HG02981 (cell line): ENCODE results near the gene IQSEC1.

Experiments used
- ATAC-seq: cut with Tn5 transposase; IDR thresholded peaks from one replicate; pipeline ENCODE4 v1.9.1; 2021; ENCODE audit warnings: mild to moderate bottlenecking, moderate library complexity; ENCODE audit not compliant: unreplicated experiment

IQSEC1 gene

DNA sequence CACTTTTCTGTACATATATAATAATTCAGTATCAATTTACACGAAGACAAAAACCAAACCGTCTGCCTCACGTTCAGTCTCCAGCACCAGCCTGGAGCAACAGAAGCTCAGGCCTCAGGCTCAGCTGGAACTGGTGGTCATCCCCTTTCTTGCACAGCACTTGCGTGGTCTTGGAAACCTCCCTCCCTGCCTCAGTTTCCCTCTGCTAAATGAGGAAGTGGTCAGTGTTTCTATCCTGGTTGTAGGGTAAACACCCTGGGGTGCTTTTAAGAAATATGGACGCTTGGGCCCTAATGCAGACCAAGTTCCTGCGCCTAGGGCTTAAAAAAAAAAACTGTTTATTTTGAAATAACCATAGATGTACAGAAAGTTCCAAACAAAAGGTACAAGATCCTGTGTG, 21.6 kb downstream of the IQSEC1 start:
- ATAC-seq, result no peak

DNA sequence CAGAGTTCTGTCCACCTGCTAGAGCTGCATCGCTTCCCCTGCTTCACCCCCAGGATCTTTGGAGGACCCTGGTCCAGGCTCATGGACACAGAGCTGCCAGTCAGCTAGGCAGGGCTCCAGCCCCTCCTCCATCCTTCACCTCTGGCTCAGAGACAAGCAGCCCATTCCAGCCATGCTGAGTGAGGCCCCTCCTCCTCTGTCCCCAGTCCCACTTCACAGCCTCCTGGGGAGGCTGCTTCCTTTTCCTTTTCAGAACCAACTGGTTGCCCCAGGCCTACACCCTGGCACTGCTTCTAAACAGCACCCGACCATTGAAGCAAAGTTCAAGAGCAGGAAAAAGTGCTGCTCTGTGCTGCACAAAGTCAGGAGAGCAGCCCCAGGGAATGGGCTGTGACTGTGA, 22.2 kb downstream of the IQSEC1 start:
- no peak for ATAC-seq

DNA sequence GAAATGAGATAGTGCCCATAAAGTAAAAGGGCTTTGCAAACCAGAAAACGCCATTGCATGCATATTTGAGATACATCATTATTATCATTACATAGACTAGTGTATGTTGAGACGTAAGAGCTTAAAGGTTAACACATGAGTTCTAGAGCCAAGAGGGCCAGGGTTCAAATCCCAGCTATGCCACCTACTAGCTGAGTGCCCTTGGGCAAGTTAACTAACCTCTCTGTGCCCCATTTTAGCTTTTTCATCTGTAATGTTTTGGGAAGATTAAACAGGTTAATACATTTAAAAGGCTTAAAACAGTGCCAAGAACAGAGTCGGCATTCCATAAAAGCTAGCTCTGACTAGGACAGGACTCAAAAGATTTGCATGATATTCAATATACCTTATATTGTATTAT, 22.8 kb downstream of the IQSEC1 start:
- no peak for ATAC-seq

DNA sequence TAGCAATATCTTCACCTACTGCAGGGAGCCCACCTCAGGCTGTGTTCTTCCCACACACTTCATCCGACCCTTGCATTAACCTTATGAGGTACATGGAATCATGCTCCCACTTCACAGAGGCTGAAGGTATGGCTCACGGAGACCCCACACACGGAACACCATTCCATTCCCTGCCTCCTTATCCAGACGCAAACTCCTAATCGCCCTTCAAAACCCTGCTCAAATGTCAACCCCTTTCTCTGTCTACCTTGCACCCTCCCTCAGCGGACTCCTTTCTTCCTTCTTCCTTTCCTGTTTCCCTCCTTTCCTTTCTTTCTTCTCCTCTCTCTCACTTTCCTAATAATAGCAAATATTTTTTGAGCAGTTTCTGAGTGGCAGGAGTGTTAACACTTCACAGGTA, 23.8 kb downstream of the IQSEC1 start:
- no peak for ATAC-seq

DNA sequence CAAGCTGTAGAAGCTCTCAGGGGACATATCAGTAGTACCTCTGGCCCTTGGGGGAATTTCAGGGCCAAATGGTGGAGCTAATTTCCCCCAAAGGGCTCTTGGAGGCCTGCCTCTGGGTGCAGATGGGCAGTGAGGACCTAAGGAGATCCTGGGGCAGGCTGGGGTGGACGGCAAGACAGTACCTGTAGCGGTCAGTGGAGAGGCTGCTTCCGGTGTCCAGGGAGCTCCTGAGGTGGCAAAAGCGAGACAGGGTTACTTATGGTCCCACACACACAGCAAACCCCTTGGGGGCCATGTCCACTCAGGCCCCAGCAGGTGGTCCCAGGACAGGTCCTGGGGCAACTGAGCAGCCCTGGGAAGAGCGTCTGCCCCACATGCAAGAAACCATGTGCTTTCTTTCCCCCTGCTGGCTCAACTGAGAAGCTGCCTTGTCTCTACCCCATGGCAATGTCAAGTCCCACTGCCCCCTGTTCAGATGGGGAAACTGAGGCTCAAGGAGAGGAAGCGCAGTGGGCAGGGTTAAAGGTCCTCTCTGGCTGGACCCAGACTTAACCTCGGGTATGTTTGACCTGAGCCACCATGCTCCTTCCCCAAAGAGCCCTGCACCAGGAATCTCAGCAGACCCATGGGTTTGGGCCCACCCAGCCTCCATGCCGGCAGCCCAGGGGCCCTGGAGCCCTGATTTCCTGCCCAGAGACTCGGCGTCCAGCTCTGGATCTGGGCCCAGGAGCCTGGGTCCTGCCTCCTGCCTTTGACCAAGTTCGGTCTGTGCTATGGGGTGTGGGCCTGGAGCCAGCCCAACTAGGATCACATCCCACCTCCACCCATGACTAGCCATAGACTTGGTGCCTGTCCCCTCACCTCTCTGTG, 25.7 kb downstream of the IQSEC1 start:
- ATAC-seq, result no peak

DNA sequence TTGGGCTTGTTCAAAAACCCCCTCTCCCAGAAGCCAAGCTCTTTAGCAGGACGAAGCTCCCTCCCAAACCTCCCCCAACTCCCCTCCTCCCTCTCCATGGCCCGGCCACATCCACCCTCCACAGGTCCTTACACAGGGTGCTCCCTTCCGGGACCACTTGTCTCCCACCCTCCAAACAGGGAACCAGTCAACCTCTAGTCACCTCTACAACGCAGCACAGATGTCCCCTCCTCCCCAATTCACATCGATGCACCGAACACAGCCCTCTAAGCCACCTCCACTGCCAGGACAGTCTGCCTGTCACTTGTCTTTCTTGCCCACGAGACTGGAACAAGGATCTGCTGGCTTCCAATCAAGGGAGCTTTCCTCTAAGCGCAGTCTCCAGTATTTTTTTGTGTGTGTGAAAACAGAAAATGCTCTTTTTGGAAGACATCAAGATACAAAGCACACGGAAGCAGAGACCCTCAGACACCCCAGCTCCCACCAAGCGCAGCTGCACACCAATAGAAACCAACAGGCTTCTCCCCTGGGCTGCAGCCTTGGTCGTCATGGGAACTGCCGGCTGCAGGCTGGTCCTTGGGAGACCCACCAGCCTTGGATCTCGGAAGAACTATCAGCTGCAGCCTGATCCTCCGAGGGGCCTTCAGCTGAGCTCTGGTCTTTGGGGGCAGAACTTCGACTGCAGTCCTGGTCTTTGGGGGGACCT, 26.5 kb downstream of the IQSEC1 start:
- ATAC-seq, result peak; percentile 4

DNA sequence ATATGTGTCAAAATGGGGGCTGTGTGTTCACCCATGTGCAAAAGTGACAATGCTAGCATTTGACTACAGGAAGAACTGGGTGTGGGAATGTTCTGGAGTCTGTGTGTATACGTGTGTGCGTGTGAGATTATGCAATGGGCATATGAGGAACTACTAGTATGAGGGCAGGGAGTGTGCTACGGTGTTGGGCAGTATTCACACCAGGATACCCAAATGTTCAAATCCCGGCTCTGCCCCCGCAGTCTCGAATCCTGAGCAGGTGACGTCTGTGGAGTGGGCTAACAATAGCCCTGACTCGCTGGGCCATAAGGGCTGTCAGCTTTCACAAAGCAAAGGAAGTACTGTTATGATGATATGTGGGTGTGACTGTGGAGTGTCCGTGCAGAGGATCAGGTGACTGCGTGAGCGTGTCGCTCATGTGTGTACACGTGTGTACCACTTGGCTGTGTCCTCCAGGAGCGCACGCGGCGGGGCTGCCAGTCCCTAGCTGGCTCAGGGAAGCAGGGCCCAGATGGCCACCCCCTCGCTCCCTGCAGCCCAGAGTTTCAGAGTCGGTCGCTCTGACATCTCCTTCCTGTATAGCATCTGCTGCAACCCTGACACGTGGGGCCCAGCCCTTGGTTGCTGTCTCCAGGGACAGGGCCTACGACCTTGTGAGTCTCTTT, 27.2 kb downstream of the IQSEC1 start:
- peak; percentile 85 for ATAC-seq

DNA sequence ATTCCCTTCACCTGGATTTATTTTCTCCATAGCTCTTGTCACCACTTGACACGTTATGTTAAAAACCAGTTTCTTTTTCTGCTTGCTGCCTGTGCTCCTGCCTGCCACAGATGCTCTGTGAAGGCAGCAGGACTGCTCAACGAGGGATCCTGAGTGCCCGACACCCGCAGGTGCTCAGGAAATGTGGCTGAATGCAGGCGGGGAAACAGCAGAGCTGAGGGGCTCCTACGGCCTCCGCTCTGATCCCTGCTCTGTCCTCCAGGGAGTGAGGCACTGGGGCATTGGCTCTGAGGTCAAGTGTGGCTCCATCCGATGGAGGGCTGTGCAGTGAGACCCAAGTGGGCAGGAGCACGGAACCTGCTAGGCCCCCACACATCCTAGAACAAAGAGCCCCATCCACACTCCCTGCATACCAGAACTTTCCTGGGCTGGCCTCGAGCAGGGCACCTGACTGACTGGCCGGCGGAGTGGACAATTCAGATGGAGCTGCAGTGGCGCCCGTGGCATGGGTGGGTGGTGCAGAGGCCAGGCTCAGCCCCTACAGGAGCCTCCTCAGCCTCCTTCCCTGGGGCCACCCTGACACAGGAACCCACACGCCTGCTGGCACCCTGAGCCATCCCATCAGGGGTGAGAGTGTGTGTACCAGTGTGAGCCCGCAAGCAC, 27.9 kb downstream of the IQSEC1 start:
- no peak for ATAC-seq

DNA sequence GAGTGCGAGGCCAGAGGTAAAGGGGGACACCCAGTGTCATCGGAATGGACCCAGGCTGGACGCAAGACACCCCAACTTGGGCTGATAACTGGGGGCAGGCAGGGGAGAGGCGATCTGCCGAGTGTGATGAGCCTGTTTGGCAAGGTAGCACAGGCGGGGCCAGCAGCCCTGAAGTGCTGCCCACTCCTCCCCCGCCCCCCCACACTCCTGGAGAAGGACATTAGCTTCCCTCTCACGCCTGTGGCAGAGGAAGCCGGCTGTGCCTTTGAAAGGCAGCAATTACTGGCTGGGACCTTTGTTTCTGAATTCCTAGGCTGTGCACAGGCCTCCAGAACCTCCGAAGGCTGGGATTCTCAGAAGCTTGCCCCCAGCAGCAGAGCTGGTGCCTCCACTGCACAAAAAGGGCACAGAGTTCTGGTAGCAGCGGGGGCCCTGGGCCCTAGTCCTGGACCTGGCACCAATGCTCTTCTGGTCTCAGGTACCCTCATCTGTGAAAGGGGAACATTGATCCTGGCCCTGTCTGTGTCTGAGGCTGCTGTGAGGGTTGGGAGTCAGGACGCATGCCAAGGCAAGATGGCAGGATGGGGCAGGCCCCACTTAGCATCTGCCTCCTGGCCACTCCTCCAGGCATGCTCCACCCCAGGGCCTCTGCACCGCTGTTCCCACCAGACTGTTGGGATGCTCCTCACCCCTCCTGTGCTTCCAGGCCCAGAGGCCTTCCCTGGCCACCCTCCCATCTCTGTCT, 28.6 kb downstream of the IQSEC1 start:
- ATAC-seq, result no peak

DNA sequence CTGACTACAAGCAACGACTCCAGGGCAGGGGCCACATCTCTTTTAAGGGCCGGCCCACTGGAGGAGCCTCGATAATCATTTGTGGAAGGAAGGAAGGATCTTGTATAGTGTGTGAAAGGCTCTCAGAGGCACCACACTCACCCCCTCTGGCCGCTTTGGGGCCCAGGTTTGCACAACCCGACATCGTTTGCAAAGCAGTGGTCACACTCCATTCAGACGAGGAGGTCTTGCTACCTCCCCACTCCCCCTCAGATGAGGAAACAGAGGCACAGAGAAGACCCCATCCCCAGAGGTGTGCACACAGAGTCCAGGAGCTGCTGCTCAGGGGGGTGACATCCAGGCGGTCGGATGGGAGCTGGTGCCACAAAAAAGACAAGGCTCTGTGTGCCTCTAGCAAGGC, 29.6 kb downstream of the IQSEC1 start:
- ATAC-seq, result no peak

DNA sequence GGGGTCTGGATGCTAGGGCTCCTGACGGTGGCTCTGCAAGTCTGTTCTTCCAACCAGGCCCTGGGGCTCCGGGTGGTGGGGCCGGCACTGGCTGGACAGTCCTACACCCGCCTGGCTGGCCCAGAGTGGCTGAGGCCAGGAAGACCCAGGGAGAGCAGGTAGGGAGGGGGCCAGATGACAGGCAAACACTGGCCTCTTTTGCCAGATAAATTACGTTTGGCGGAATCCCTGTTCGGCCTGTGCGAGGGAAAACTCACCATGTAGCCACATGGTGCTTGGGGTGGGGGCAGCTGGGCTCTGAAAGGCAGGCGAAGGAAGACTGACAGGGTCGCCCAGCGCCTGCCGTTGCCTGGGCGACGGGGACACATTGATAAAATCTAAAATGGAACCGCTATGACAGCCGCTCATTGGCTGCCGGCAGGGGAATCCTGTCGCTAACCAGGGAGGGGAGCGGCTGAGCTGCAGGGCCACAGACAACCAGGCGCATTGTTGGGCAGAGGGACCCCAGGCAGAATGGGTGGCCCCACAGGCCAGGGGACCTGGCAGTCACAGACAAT, 30.4 kb downstream of the IQSEC1 start:
- ATAC-seq, result no peak

DNA sequence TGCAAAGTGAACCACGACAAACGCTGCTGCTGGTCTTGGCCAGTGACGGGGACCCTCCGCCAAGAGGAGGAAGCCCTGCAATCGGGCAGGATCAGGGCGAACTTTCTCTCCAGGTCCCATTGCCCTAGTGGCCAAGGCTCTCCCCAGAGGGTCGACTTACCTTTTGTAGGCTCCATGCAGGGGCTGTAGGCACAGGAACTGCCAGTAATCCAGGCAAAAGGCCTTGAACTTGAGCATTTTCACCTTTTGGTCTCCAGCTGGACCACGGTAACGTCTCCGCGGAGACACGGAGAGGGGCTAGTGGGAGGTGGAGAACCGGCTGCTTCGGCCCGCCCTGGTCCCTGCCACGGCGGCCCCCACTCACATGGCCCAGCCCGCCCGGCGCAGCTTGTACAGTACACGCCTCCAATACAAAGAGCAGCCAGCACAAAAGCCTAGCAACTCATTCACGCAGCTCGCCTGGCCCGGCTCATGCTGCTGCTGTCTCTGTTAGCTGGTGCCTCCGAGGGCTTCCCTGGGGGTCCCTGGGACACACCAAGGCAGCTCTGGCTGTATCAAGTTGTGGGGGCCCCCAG, 31.0 kb downstream of the IQSEC1 start:
- ATAC-seq, result no peak

DNA sequence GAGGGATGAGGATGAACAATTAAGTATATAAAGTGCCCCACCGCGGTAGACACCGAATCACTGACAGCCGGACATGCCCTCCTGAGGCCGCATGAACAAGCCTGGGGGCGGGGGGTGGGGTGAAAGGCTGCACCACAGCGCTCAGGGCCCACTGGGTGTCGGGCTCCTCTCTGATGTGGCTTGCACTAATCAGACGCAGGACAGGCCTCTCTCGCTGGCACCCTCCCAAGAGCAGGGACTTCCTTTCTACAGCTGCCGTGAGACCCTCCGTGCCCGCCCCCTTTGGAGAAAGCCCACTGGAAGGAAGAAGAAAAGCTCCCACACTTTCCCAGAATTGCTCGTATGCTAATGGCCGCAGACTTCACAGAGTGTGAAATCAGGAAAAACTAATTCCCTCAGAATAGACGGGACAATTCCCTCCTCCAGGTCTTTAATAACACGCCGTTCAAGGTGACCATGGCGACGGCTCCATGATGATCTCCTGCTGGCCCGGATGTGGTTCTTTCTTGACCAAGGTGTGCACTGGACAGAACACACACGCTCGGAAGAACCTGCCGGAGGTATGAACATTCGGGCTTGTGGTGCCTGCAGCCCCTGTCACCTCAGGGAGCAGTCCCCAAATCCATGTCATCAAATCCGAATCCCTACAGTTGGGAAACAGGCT, 32.0 kb downstream of the IQSEC1 start:
- no peak for ATAC-seq

DNA sequence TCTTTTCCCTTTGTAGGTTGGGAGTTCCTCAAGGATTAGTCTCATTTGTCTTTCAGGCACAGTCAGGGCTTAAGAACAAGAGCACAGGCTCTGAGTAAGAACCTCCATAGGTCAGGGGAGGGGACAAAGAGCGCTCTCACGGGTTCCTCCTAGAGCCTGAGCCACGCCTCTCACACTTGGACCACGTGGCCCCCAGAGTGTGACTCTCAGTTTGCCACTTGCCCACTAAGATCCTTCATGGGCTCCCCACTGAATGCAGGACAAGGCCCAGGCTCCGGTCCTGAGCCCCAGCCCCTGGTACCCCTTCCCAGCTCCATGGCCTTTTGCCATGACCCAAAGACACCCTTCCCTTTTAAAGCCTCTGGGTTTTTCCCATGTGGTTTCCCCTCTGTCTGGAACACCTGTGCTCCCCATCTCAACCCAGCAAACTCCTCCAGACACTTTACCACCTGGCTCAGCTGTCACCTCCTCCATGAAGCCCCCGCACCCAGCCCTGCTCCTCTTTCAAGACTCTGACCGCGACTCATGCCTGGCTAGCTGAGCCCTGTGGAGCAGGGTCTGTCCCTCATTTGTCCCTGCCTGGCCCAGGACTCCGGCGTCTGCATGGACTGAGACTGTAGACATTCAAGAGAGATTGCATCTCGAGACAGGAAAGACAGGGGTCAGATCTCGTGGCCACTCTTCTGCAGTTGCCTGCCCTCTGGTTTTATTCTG, 32.7 kb downstream of the IQSEC1 start:
- peak; percentile 93 for ATAC-seq

DNA sequence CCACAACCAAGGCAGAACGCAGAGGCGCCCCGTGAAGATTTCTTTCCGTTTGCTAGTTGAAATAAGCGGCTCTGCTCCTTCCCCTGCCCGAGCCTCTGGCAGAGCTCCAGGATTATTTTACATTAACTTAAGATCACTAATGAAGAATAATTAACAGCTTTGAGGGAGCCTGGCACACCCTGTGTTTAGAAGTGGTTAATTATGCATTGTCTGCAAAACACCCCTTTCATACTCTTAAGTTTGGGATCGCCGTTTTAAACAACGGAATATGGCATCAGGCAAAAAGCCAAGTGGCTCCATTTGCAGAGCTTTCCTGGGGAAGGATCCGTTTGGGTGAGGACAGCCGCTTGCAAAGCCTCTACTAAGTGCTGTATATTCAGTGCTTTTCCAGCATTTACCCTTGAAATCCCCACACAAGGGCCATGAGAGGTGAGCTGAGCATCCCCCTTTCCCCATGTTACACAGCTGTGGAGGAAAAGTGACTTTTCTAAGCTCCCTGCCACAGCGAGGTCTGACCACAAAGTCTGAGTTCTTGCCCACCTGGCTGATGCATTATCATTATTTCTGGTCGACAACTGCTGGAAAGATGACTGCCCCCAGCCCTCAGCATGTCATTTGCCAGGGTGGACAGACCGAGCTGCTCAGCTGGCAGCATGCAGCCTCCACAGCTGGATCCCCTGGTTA, 33.9 kb downstream of the IQSEC1 start:
- ATAC-seq, result no peak

DNA sequence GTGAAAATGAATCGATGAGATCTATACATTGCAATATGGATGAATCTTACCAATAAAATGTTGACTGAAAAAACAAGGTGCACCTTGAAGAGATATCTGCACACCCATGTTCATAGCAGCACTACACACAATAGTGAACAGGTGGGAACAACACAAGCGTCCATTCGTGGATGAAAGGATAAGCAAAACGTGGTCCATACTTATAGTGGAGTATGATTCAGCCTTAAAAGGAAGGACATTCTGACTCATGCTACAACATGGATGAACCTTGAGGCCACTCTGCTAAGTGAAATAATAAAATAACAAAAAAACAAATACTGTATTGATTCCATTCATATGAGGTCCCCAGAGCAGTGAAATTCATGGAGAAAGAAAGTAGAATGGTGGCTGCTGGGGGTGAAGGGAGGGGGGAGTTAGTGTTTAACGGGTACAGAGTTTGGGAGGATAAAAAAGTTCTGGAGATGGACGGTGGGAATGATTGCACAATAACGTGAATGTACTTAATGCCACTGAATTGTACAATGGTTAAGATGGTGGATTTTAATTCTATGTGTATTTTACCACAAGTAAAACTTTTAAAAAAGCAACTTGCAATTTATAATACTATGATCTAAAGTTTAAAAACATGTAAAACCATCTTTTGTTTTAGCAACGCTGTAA, 35.6 kb downstream of the IQSEC1 start:
- ATAC-seq, result no peak

DNA sequence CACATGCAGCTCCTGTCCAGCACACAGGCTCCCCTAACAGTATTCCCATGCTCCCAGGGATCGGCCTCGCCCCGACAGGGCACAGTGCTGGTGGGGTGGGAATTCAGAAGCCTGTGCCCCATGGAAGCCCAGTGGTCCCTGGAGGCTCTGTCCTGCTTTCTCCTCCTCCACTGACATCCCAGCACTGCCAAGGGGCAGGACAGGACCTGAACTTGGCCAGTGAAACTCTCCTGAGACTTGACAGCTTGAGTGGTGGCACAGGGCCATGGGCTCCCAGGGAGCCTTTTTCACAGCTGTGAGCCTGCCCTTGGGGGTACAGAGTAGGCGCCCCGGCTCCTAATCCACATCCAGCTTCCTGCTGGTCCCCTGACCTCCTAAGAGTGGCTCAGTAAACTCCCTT, 38.4 kb downstream of the IQSEC1 start:
- ATAC-seq, result no peak
